PC-3 (cell line): Measurements from ENCODE around the gene THADA. TPM values are rescaled to one million over a fixed set of nuclear protein-coding genes. Genes with fewer than 3 reads are reported as not detected.

Source experiments
- ATAC-seq: fragments of 200-7000 bp; cut with Tn5 transposase; 2 replicates; pipeline ENCODE4 v1.9.1; 2020; ENCODE audit warnings: mild to moderate bottlenecking, moderate library complexity
- BruUV-seq: library from RNA; stranded (reverse); fragments of 400-500 nt; replicated peaks from 2 replicates; lab custom pipeline; 2021; lab: Mats Ljungman, UMichigan
- CTCF ChIA-PET: fragments of 300-600 bp; sonication (Branson Sonifier 250); formaldehyde crosslinking; loops from one replicate; lab custom pipeline; 2022; ENCODE audit warnings: antibody characterized with exemption; lab: Charles Lee
- POLR2A ChIA-PET: fragments of 300-600 bp; sonication (Branson Sonifier 250); formaldehyde crosslinking; loops from one replicate; lab custom pipeline; 2022; ENCODE audit warnings: antibody characterized with exemption; ENCODE audit not compliant: unreplicated experiment; lab: Charles Lee
- DNase-seq: peaks from one replicate; pipeline ENCODE4 v3.0.0-alpha.2; 2015
- H2AFZ ChIP-seq: fragments of 300-600 bp; sonication (generic); 2 replicates; pipeline ENCODE4 v1.6.0; 2016; ENCODE audit warnings: antibody characterized with exemption, low read length
- H3F3A ChIP-seq: fragments of 300-600 bp; sonication (generic); one replicate; pipeline ENCODE4 v1.6.0; 2017; ENCODE audit warnings: antibody characterized with exemption, low read length, control low read depth, mild to moderate bottlenecking; ENCODE audit not compliant: unreplicated experiment
- H3K27ac ChIP-seq: fragments of 300-600 bp; sonication (generic); 2 replicates; pipeline ENCODE4 v1.5.1; 2016; ENCODE audit warnings: mild to moderate bottlenecking, low read length
- H3K27me3 ChIP-seq: fragments of 300-600 bp; sonication (generic); 2 replicates; pipeline ENCODE4 v1.6.1; 2016; ENCODE audit warnings: low read length, mixed read lengths
- H3K36me3 ChIP-seq: fragments of 300-600 bp; sonication (generic); 2 replicates; pipeline ENCODE4 v1.6.1; 2016; ENCODE audit warnings: low read depth, mixed run types, low read length, mixed read lengths
- H3K4me1 ChIP-seq: fragments of 300-600 bp; sonication (generic); 2 replicates; pipeline ENCODE4 v1.5.1; 2016; ENCODE audit warnings: low read length; ENCODE audit not compliant: insufficient read depth
- H3K4me2 ChIP-seq: fragments of 300-600 bp; sonication (generic); 2 replicates; pipeline ENCODE4 v1.6.0; 2016; ENCODE audit warnings: low read length
- H3K4me3 ChIP-seq: fragments of 300-600 bp; sonication (generic); 2 replicates; pipeline ENCODE4 v1.5.1; 2016; ENCODE audit warnings: mild to moderate bottlenecking, low read length, mixed read lengths
- H3K79me2 ChIP-seq: fragments of 300-600 bp; sonication (generic); 2 replicates; pipeline ENCODE4 v1.6.1; 2017; ENCODE audit warnings: low read length, mixed read lengths
- H3K9ac ChIP-seq: fragments of 300-600 bp; sonication (generic); 2 replicates; pipeline ENCODE4 v1.6.0; 2016; ENCODE audit warnings: mild to moderate bottlenecking, low read length
- H3K9me2 ChIP-seq: fragments of 300-600 bp; sonication (generic); replicated peaks from 2 replicates; pipeline ENCODE4 v1.6.1; 2016; ENCODE audit warnings: mixed run types, low read length, mixed read lengths
- H3K9me3 ChIP-seq: fragments of 300-600 bp; sonication (generic); 2 replicates; pipeline ENCODE4 v1.6.1; 2016; ENCODE audit warnings: low read length, mixed read lengths
- H4K20me1 ChIP-seq: fragments of 300-600 bp; sonication (generic); 2 replicates; pipeline ENCODE4 v1.6.1; 2016; ENCODE audit warnings: low read length, mixed read lengths
- EZH2 ChIP-seq: fragments of 300-600 bp; sonication (generic); IDR thresholded peaks from one replicate; pipeline ENCODE4 v1.6.1; 2017; ENCODE audit warnings: antibody characterized with exemption, mild to moderate bottlenecking, low read length; ENCODE audit not compliant: unreplicated experiment
- EZH2phosphoT487 ChIP-seq: fragments of 300-600 bp; sonication (generic); IDR thresholded peaks from 2 replicates; pipeline ENCODE4 v1.6.1; 2018; ENCODE audit warnings: mild to moderate bottlenecking, antibody characterized with exemption, low read length, borderline replicate concordance
- intact Hi-C: fragments of 100-400 bp; cut with micrococcal nuclease; formaldehyde crosslinking; loops from 2 replicates; pipeline ENCODE4 v1.9.0; 2023
- total RNA-seq: library from RNA; depleted of rRNA; stranded (reverse); fragments of >200 nt; gene quantifications from 2 replicates; pipeline ENCODE4 v1.2.3, GENCODE V29; 2014
- TF ChIP-seq, protein P1 (sequence below): fragments of 300-600 bp; sonication (generic); conservative IDR thresholded peaks from 2 replicates; pipeline ENCODE4 v1.5.1; 2017; ENCODE audit warnings: antibody characterized with exemption, low read depth, mild to moderate bottlenecking, low read length

The THADA gene
- total RNA-seq, 1 experiment from 2014 or later = 33.6 TPM

DNA sequence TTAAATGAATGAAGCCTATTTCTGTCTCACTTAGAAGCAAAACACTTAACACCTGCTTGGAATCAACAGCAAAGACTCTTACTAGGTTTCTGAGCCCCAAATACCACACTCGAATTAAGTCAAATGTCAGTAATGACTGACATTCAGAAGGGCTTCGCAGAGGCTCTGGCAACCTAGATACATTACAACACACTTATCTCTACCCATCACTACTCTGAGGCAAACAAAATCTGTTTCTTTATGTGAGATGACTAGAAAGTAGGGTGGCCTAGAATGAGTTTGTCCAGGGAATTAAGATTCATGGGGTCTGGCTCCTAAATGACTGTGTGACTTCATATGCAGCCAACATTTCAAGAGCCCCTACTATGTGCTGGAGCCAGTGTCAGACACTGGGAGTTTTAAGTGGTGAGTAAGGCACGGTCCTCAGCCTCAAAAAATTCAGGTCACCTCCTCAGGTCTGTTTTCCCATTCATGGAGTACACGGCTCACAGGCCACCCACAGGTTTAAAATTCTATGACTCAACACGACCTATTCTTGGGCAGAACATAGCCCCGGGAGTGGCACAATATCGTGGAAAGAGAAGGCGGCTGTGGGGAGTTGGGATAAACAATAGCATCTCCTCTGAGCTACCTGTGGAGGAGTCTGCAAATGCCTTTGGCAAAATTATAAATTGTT, 219.2 kb downstream of the THADA start:
- Histone ChIP-seq H3K36me3 (no peaks in the 10 kb centered on the region), H4K20me1 (no peaks in the 10 kb centered on the region), H3K9ac (no peak overlapping the region), H3K79me2 (no peaks in the 10 kb centered on the region), H3F3A (no peaks in the 10 kb centered on the region), H3K4me1 (no peaks in the 10 kb centered on the region; the same call in 1 of the 2 replicates), H3K9me3 (no peaks in the 10 kb centered on the region), H2AFZ (no peak overlapping the region), H3K4me3 (no peak overlapping the region), H3K27ac (no peak overlapping the region), H3K4me2 (no peak overlapping the region), H3K27me3 (no peaks in the 10 kb centered on the region), H3K9me2 (no peaks in the 10 kb centered on the region)
- POLR2A ChIA-PET = no interaction called here
- DNase-seq = peak; percentile 31
- intact Hi-C loops = no loop called here
- CTCF ChIA-PET = no interaction called here
- no peak for TF ChIP-seq EZH2
- TF ChIP-seq, protein P1, sequence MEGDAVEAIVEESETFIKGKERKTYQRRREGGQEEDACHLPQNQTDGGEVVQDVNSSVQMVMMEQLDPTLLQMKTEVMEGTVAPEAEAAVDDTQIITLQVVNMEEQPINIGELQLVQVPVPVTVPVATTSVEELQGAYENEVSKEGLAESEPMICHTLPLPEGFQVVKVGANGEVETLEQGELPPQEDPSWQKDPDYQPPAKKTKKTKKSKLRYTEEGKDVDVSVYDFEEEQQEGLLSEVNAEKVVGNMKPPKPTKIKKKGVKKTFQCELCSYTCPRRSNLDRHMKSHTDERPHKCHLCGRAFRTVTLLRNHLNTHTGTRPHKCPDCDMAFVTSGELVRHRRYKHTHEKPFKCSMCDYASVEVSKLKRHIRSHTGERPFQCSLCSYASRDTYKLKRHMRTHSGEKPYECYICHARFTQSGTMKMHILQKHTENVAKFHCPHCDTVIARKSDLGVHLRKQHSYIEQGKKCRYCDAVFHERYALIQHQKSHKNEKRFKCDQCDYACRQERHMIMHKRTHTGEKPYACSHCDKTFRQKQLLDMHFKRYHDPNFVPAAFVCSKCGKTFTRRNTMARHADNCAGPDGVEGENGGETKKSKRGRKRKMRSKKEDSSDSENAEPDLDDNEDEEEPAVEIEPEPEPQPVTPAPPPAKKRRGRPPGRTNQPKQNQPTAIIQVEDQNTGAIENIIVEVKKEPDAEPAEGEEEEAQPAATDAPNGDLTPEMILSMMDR = no peak
- no peak for TF ChIP-seq EZH2phosphoT487
- no TSS peak for BruUV-seq
- no peak; the same call in 1 of the 2 replicates for ATAC-seq

DNA sequence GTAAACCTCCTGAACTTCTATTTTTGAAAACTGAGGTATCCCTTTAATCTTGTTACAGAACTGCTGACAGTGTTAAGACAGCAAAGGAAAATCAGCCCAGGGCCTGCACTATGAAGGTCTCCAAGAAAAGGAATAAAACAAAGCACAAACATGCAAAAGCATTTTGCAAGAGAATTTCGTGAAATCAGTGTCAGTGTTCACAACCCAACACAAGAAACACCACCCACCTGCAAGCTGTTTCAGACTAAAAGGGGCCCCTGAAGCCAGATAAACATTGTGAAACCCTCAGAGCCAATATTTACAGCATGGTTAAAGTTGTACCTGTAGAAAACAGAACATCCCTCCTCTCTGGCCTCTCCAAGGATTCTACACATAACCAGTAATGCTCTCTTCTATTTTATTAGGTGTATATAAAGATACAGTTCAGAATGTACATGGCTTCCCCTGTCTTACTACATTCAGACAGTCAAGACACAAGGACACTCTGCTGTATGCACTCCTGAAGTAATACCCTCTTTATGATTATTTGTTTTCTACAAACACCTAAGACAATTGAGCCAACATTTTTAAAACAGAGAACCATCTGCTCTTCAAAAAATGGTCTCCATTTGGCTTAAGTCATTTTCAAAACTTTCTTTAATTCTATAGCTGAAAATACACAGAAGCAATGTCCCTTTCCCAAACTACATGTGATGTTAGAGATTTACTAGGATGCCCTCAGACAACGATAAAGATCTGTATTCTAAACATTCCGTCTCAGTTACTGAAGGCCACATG, 219.9 kb downstream of the THADA start:
- no peaks in the 10 kb centered on the region for H3K9me2 ChIP-seq
- BruUV-seq = no TSS peak
- no peaks in the 10 kb centered on the region for H3K36me3 ChIP-seq
- no peaks in the 10 kb centered on the region for H3K27me3 ChIP-seq
- no peak overlapping the region for H3K27ac ChIP-seq
- H3K79me2 ChIP-seq = no peaks in the 10 kb centered on the region
- DNase-seq (no peak), ATAC-seq (no peak)
- H3F3A ChIP-seq = no peaks in the 10 kb centered on the region
- intact Hi-C loops = no loop called here
- TF ChIP-seq EZH2phosphoT487 = no peak
- no peak for TF ChIP-seq EZH2
- TF ChIP-seq, protein P1 = no peak
- no peak overlapping the region for H3K4me2 ChIP-seq
- H3K9me3 ChIP-seq = no peaks in the 10 kb centered on the region
- H3K4me3 ChIP-seq = no peak overlapping the region
- H4K20me1 ChIP-seq = no peaks in the 10 kb centered on the region
- ChIA-PET CTCF (no interaction called here), POLR2A (no interaction called here)
- H3K4me1 ChIP-seq = no peaks in the 10 kb centered on the region; the same call in 1 of the 2 replicates
- H3K9ac ChIP-seq = no peak overlapping the region
- no peak overlapping the region for H2AFZ ChIP-seq
